ENCODE results near the gene UGT2B7.

- TF ChIP-seq CTCF (IDR thresholded peaks at IDR 0.05) (no peak), SIN3A (IDR thresholded peaks at IDR 0.05; ENCODE audit: borderline replicate concordance, insufficient read depth, low read depth, low read length) (no peak)
Observed at GRCh38 chr4:69056150-69056549, 40.1 kb upstream of the UGT2B7 start.
